NCI-H1092 (cell line): Measurements from ENCODE around the gene KLHL10.
"Not testable (repeated sequence)": the region's sequence is repeated elsewhere in the genome, so short reads cannot be mapped to it uniquely, and the experiment has no call there.

Source experiments
- DNase-seq: peaks from one replicate; lab custom pipeline; 2025; lab: John Stamatoyannopoulos, UW

The KLHL10 gene

DNA sequence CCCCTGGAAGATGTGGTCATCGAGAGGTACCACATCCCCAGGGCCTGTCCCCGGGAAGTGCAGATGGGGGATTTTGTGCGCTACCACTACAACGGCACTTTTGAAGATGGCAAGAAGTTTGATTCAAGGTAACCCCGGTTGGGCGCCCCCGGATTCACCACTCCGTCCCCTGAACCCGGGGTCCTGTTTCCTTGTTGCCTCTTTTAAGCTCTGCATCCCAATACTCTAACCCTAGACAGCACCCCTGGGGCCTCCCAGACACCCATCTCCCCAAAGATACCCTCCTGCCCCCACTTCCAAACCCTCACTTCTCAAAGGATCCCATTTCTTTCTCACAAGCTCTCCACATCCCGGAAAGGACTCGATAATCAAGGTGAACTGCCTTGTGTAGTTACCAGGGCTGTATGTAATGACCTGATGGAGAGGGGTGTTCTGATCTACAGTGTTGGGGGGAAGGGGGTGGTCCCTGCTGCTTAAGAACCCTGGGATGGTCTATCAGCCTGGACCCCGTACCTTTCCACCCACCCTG lies 24.4 kb upstream of the KLHL10 start:
- no peak for DNase-seq

DNA sequence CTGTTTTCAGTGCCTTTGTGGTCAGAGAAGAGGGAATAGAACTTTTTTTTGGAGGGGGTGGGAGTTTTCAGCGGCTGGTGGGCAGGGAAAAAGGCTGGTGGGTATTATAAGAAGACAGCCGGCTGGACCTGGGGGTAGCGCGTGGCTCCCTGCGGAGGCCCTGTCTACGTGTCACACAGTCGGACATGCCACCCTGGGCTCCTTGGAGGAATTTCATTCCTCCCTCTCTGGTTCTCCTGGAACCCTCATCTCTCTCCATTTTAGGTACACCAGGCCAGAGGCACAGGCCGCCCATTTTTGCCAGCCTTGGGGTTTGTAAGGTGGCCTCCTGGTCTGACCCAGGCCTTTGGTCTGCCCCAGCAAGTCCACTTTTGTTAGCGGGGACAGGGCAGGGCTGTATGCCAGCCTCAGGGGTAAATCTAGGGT lies 23.9 kb upstream of the KLHL10 start:
- no peak for DNase-seq

DNA sequence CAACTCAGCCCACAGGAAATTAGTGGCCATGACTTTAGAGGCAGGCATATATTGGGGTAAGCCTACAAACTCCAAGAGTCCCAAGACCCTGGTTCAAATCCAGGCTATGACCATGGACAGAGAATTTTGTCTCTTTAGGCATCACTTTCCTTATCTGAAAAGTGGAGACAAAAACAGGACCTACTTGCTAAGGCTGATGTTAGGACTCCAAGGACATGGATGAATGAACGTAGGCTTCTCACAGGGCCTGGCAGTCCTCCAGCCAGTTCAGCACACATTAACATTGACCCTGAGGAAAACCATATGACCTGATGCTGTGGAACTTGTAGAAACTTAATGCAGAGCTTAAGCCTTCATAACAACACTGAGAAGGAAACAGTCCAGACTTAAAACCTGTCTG lies 23.4 kb upstream of the KLHL10 start:
- no peak for DNase-seq

DNA sequence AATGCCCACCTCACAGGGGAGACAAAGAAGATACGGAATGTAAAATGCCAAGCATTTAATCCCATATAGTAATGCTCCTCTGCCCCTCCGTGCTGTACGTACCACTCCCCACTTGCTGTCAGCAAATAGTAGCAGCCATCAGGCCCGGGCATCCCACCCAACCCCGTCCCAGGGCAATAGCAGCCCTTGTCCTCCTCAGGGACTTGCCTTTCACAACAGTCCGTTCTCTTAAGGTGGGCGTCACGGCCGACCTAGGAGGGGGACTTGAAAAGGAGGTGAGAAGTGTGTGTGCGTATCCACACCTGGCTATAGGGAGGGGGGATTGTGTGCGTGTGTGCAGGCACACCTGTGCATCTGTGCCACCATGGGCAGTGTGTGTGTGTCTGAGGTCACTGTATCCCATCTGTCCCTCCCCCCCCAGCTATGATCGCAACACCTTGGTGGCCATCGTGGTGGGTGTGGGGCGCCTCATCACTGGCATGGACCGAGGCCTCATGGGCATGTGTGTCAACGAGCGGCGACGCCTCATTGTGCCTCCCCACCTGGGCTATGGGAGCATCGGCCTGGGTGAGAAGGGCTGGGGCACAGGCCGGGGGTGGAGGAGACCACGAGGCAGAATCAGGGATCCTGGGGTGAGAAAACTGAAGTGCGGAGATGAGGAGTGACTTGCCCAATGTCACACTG lies 20.8 kb upstream of the KLHL10 start:
- no peak for DNase-seq

GRCh38 chr17:41818024-41818423 lies 19.6 kb upstream of the KLHL10 start:
- no peak for DNase-seq

GRCh38 chr17:41821776-41822175 lies 15.8 kb upstream of the KLHL10 start:
- no peak for DNase-seq

GRCh38 chr17:41822216-41823140 lies 15.1 kb upstream of the KLHL10 start:
- DNase-seq: no peak

DNA sequence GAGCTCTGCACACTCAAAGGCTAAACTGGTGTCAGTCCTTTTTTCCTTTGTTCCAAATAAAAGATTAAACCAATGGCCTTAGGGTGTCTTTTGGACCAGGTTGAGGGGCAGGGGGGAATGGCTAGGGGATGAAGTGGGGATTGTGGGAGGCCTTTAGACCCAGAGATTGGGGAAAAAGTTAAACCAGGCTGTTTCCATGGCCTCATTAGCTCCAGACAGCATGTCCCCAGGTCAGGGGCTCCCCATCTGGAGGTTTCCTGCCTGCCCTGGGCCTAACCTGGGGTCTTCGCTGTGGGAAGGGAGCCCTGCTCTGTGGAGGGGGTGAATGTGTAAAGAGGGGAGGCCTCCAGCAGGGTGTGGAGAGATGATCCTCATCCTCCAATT lies 14.5 kb upstream of the KLHL10 start:
- DNase-seq: no peak

DNA sequence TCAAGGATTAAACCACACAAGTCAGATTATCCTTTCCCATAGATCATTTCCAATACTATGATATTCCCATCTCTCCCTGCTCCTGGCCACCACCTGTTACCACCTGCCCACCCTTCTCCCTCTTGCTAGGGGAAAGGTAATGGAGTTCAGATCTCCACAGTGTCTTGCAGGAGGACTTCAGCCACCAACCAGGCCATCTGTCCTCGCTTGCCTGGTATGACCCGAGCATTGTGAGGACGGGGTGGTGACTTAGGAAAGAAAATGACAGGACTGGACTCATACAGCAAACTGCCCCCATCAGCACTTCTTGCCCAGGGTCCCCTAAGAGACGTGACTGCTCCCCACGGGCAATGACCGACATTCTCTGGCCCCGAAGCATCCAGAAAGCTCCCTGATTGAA lies 14.0 kb upstream of the KLHL10 start:
- DNase-seq: no peak

DNA sequence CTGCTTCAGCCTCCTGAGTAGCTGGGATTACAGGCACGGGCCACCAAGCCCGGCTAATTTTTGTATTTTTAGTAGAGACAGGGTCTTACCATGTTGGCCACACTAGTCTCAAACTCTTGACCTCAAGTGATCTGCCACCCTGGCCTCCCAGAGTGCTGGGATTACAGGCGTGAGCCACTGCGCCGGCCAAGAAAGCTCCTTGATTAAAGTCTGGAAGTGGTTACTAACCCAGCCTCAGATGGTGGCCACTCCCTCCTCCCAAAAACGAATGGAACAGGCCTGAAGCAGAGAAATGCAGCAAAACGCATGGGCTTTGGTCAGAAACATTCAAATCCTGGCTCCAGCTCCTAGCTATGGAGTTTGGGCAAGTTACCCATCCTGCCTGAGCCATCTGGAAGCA lies 13.5 kb upstream of the KLHL10 start:
- no peak for DNase-seq

DNA sequence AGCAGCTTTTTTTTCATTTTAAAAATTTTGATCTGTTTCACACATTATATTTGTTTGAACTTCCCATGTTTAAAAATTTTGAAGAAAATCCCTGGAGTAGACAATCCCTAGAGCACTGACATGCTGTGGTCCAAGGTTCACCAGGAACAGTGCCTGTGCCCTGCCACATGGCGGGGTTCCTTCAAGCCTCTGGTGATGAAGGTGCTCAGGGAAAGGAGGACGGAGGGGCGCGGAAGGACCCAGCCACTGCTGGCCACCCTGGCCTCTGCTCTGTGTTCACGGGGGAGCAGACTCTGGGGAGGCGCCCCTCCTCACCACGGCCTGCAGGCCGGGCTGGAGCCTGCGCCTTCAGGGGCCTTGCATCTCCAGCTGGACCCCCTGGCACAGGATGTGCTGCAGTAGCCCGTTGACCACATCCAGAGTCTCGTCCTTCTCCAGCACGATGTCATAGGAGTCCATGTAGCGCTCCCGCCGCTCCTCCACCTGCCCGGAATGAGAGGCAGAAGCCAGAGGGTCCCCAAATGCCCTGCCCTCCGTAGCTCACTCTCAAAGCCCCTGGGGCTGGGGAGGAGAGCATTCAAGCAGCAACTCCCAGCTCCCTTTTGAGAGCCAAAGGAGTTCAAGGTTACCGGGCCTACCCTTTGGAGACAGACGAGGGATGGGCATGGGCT lies 12.3 kb upstream of the KLHL10 start:
- DNase-seq: no peak

DNA sequence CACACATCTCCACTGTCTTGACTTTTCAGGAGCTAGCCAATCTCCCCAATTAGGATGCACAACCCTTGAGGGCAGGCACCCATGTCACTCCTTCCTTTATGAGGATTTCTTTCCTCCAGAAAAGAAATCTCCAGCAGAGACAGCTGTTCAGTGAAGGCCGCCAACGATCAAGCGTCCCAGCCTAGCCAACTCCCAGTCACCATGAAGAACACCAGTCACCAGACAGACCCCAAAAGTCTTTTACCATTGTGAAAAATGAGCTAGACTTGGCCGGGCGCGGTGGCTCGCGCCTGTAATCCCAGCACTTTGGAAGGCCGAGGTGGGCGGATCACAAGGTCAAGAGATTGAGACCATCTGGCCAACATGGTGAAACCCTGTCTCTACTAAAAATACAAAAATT lies 7.7 kb upstream of the KLHL10 start:
- DNase-seq: not testable (repeated sequence)

- DNase-seq: no peak
Observed at GRCh38 chr17:41835214-41835799, 2.3 kb upstream of the KLHL10 start.

DNA sequence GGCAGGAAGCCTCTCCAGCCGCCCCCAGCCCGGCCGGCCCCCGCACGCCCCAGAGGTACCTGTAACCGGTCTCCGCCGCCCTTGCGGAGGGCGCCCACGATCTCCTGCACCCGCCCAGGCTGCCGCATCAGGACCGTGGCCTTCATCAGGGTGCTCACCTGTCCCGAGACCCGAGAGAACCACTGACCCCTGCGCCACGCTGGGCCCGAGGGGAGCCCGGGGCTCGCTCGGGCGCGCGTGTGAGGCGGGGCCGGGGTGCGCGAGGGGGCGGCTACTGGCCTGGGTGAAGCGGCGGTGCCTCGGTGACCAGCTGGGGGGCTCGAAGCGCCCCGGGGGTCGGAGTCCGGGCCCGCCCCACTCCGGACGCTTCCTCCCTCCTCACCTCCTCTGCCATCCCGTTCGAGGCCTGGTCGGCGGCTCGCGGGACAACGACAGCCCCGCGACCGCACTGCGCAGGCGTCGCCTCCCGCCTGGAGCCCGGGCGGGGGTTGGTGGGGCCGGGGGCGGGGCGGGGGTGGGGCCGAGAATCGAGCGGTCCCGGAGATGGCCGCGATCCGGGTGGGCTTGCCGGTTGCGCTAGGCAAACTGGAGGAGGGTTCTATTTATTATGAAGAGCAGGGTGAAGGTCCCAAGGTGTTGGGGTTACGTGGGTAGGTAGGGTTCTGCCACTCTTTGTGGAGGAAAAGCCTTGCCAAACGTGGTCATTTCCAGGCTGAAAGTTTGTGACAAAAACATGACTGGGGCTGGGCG lies 1.6 kb upstream of the KLHL10 start, which contains the start of gene NT5C3B:
Gene NT5C3B, minus strand, starts transcription at position 433 of the 750 bp plus-strand sequence. Its CDS starts 39 bp downstream, at position 394.
- no peak for DNase-seq

DNA sequence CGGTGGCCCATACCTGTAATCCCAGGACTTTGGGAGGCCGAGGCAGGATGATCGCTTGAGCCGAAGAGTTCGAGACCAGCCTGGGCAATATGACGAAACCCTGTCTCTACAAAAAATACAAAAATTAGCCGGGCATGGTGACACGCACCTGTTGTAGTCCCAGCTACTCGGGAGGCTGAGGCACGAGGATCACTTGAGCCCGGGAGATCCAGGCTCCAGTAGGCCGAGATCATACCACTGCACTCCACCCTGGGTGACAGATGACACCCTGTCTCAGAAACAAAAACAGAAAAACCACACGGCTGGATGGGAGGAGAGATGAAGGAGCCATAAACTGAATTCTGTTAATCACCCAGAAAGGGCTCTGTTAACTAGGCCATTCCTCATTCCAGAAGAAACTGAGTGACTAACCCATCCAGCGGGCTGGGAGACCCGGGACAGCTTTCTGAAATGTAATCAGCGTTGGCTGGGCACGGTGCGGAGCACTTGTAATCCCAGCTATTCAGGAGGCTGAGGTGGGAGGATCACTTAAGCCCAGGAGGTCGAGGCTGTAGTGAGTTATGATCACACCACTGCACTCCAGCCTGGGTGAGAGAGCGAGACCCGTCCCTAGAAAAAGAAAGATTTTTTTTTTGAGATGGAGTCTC lies 952 bp upstream of the KLHL10 start:
- no peak for DNase-seq

- not testable (repeated sequence) for DNase-seq
Observed at GRCh38 chr17:41839448-41839847, 1.8 kb downstream of the KLHL10 start.

DNA sequence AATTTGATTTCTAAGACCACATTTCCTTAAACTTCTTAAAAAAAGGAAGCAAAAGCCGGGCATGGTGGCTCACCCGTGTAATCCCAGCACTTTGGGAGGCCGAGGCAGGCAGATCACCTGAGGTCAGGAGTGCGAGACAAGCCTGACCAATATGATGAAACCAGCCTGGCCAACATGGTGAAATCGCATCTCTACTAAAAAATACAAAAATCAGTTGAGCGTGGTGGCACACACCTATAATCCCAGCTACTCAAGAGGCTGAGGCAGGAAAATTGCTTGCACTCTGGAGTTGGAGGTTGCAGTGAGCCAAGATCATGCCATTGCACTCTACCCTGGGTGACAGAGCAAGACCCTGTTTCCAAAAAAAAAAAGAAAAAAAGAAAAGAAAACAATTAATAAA lies 3.2 kb downstream of the KLHL10 start:
- not testable (repeated sequence) for DNase-seq

GRCh38 chr17:41844971-41845370 lies 7.3 kb downstream of the KLHL10 start:
- DNase-seq: no peak

DNA sequence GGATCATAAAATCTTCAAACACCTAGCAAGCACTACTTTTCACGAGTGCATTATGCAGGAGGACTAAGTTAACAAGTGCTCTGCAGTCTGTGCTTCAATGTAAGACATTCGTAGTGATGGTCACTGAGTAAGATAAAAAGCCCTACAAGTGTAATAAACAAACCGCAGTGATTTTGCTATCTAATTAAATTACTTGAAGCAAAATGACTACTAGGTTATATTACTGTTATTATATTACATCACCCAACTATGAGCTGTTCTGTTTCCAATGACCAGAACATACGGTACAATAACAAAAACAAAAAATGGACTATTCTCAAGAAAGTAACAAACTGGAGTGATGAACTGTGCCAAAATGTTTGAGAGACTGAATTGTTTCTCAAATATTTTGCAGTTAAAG lies 11.2 kb downstream of the KLHL10 start:
- DNase-seq: no peak

DNA sequence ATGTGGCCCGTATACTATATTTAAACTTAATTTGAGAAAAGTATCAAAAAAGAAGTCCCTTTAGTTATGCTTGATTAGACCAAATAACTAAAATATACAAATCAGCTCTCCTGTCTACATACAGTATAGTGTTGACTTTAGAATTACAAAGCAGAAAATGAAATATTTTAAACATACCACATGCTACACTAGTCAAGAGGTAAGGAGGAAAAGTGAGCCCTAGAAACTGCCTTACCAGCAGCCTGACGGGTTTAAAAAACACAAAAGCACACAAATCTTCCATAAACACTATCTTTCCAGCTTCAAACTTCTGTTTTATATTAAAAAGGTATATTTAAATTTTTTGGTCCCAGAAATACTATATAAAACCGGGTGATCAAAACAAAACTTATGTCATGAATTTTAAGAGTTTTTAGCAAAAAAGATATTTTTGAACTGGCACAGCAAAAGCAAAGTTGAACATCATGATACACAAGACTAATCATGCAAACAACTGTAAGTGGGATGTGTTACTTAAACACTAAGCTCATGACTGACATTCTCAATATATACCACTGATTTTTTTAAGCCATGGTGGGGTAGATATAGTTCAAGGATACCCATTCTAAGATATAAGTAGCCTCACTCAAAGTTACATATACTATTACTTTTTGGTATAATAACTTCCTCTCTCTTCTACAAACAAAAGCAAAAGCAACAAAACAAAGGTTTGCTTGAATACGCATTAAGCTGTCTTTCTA lies 11.8 kb downstream of the KLHL10 start:
- no peak for DNase-seq
